Placental epithelial cell (primary cell): ENCODE results near the gene VAX1. TPM values are rescaled to one million over a fixed set of nuclear protein-coding genes. Genes with fewer than 3 reads are reported as not detected.

Source experiments
- small RNA-seq: library from RNA; depleted of rRNA; stranded (forward); fragments of <200 nt; gene quantifications from one replicate; pipeline ENCODE3, GENCODE V24; 2012
- total RNA-seq: library from RNA; depleted of rRNA; stranded (reverse); fragments of >200 nt; gene quantifications from 2 replicates; pipeline ENCODE4 v1.2.3, GENCODE V29; 2012

The VAX1 gene, protein sequence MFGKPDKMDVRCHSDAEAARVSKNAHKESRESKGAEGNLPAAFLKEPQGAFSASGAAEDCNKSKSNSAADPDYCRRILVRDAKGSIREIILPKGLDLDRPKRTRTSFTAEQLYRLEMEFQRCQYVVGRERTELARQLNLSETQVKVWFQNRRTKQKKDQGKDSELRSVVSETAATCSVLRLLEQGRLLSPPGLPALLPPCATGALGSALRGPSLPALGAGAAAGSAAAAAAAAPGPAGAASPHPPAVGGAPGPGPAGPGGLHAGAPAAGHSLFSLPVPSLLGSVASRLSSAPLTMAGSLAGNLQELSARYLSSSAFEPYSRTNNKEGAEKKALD
- total RNA-seq: not detected in 2 replicates

GRCh38 chr10:117137911-117138642 lies at the start of gene VAX1:
Gene VAX1 (minus strand): TSS chr10:117138270. CDS start chr10:117138056, 214 bp downstream.

Small RNAs within 50 kb of the gene (small RNA-seq; reads per million reads assigned to genes)
- gene MIR3663: not detected

Other genes with a start within 250 kb of the VAX1 start
- 10.7 and 14.1 TPM in 2 replicates for gene SHTN1, start 133.1 kb downstream of the VAX1 start, total RNA-seq
- not detected in 2 replicates for gene KCNK18, start 59.2 kb upstream of the VAX1 start, total RNA-seq
- gene SLC18A2, start 102.8 kb upstream of the VAX1 start, total RNA-seq: not detected in 2 replicates
- 21.7 and 23.6 TPM in 2 replicates for gene PDZD8, start 237.2 kb upstream of the VAX1 start, total RNA-seq